ENCODE data around the gene WASHC2C. TPM values are rescaled to one million over a fixed set of nuclear protein-coding genes. Genes with fewer than 3 reads are reported as not detected.
"Not testable (repeated sequence)": the region's sequence is repeated elsewhere in the genome, so short reads cannot be mapped to it uniquely, and the experiment has no call there.

Gene WASHC2C
- total and polyA plus RNA-seq, 2 donors (not counting 1 experiment from before 2014, with no cell fraction given) = 32.5 to 75.7 TPM

GRCh38 chr10:45752210-45752609 lies 25.1 kb downstream of the WASHC2C start:
- 90% methylated on average over 2 of the region's 5 CpGs for WGBS (ENCODE audit: insufficient coverage)
- H3K9ac ChIP-seq (ENCODE audit: low read length); H3K27me3 Mint-ChIP-seq; ATAC-seq (ENCODE audit: low read depth); H3K9me3 ChIP-seq (ENCODE audit: control extremely low read depth in 1 of 3, control insufficient read depth in 2 of 3, insufficient read depth in 1 of 3, low read length in 2 of 3); CTCF ChIA-PET; POLR2A ChIA-PET; DNase-seq; H3K27ac ChIP-seq (ENCODE audit: low read length in 2 of 2); intact Hi-C loops (cut with micrococcal nuclease); H3K4me1 ChIP-seq (ENCODE audit: control insufficient read depth in 2 of 2, insufficient read depth in 2 of 2, low read length in 2 of 2); H3K79me2 ChIP-seq (ENCODE audit: control insufficient read depth, insufficient read depth, low read length); H3K4me3 ChIP-seq (ENCODE audit: control extremely low read depth in 1 of 5, extremely low read depth in 1 of 5, insufficient read depth in 1 of 5, low read depth in 2 of 5, low read length in 4 of 5); H3K4me1 Mint-ChIP-seq; H3K36me3 ChIP-seq (replicated peaks in 1 of 2; ENCODE audit: control extremely low read depth in 1 of 2, control insufficient read depth in 1 of 2, extremely low read depth in 1 of 2, insufficient read depth in 2 of 2, low read length in 1 of 2); H3K9me3 Mint-ChIP-seq (ENCODE audit: insufficient read depth); H2AFZ ChIP-seq (ENCODE audit: insufficient read depth, low read depth, low read length, poor library complexity, severe bottlenecking); H3K4me2 ChIP-seq (replicated peaks; ENCODE audit: low read depth, low read length, poor library complexity, severe bottlenecking); H3K27me3 ChIP-seq (replicated peaks in 1 of 4; ENCODE audit: control extremely low read depth in 1 of 4, control insufficient read depth in 3 of 4, insufficient read depth in 4 of 4, low read length in 3 of 4); H3K27ac Mint-ChIP-seq; H3K4me3 Mint-ChIP-seq; H4K20me1 ChIP-seq (ENCODE audit: control insufficient read depth, insufficient read depth, low read length, poor library complexity, severe bottlenecking): not testable (repeated sequence)

GRCh38 chr10:45753979-45754495 lies 27.0 kb downstream of the WASHC2C start:
- H3K9me3 Mint-ChIP-seq (ENCODE audit: insufficient read depth); H2AFZ ChIP-seq (ENCODE audit: insufficient read depth, low read depth, low read length, poor library complexity, severe bottlenecking); H3K27ac ChIP-seq (ENCODE audit: low read length in 2 of 2); H3K9me3 ChIP-seq (ENCODE audit: control extremely low read depth in 1 of 3, control insufficient read depth in 2 of 3, insufficient read depth in 1 of 3, low read length in 2 of 3); H3K4me1 Mint-ChIP-seq; H4K20me1 ChIP-seq (ENCODE audit: control insufficient read depth, insufficient read depth, low read length, poor library complexity, severe bottlenecking); H3K4me2 ChIP-seq (replicated peaks; ENCODE audit: low read depth, low read length, poor library complexity, severe bottlenecking); H3K79me2 ChIP-seq (ENCODE audit: control insufficient read depth, insufficient read depth, low read length); intact Hi-C loops (cut with micrococcal nuclease); DNase-seq; H3K27me3 ChIP-seq (replicated peaks in 1 of 4; ENCODE audit: control extremely low read depth in 1 of 4, control insufficient read depth in 3 of 4, insufficient read depth in 4 of 4, low read length in 3 of 4); H3K27me3 Mint-ChIP-seq; ATAC-seq (ENCODE audit: low read depth); H3K4me1 ChIP-seq (ENCODE audit: control insufficient read depth in 2 of 2, insufficient read depth in 2 of 2, low read length in 2 of 2); POLR2A ChIA-PET; H3K4me3 ChIP-seq (ENCODE audit: control extremely low read depth in 1 of 5, extremely low read depth in 1 of 5, insufficient read depth in 1 of 5, low read depth in 2 of 5, low read length in 4 of 5); H3K27ac Mint-ChIP-seq; H3K4me3 Mint-ChIP-seq; H3K9ac ChIP-seq (ENCODE audit: low read length); CTCF ChIA-PET: not testable (repeated sequence)
- WGBS (ENCODE audit: insufficient coverage) = 83% methylated on average over 1 of the region's 7 CpGs
- peaks cover 0 to 12% of the 10 kb centered on the region in 2 experiments for H3K36me3 ChIP-seq (replicated peaks in 1 of 2; ENCODE audit: control extremely low read depth in 1 of 2, control insufficient read depth in 1 of 2, extremely low read depth in 1 of 2, insufficient read depth in 2 of 2, low read length in 1 of 2)

- POLR2A ChIA-PET; H2AFZ ChIP-seq (ENCODE audit: insufficient read depth, low read depth, low read length, poor library complexity, severe bottlenecking); CTCF ChIA-PET; H3K9me3 Mint-ChIP-seq (ENCODE audit: insufficient read depth); H3K27ac Mint-ChIP-seq; intact Hi-C loops (cut with micrococcal nuclease); DNase-seq; H3K27me3 ChIP-seq (replicated peaks in 1 of 4; ENCODE audit: control extremely low read depth in 1 of 4, control insufficient read depth in 3 of 4, insufficient read depth in 4 of 4, low read length in 3 of 4); H3K27me3 Mint-ChIP-seq; H3K4me1 ChIP-seq (ENCODE audit: control insufficient read depth in 2 of 2, insufficient read depth in 2 of 2, low read length in 2 of 2); H3K9ac ChIP-seq (ENCODE audit: low read length); H3K4me3 Mint-ChIP-seq; H3K4me3 ChIP-seq (ENCODE audit: control extremely low read depth in 1 of 5, extremely low read depth in 1 of 5, insufficient read depth in 1 of 5, low read depth in 2 of 5, low read length in 4 of 5); H3K4me2 ChIP-seq (replicated peaks; ENCODE audit: low read depth, low read length, poor library complexity, severe bottlenecking); H3K79me2 ChIP-seq (ENCODE audit: control insufficient read depth, insufficient read depth, low read length); H3K4me1 Mint-ChIP-seq; H3K9me3 ChIP-seq (ENCODE audit: control extremely low read depth in 1 of 3, control insufficient read depth in 2 of 3, insufficient read depth in 1 of 3, low read length in 2 of 3); H4K20me1 ChIP-seq (ENCODE audit: control insufficient read depth, insufficient read depth, low read length, poor library complexity, severe bottlenecking); ATAC-seq (ENCODE audit: low read depth); H3K27ac ChIP-seq (ENCODE audit: low read length in 2 of 2): not testable (repeated sequence)
- peaks cover 0 to 12% of the 10 kb centered on the region in 2 experiments for H3K36me3 ChIP-seq (replicated peaks in 1 of 2; ENCODE audit: control extremely low read depth in 1 of 2, control insufficient read depth in 1 of 2, extremely low read depth in 1 of 2, insufficient read depth in 2 of 2, low read length in 1 of 2)
- no CpG with 5 or more reads among the region's 5 CpGs for WGBS (ENCODE audit: insufficient coverage)
These were observed 28.0 kb downstream of the WASHC2C start for GRCh38 chr10:45755083-45755482.

- H3K4me2 ChIP-seq (replicated peaks; ENCODE audit: low read depth, low read length, poor library complexity, severe bottlenecking); POLR2A ChIA-PET; H3K36me3 ChIP-seq (replicated peaks in 1 of 2; ENCODE audit: control extremely low read depth in 1 of 2, control insufficient read depth in 1 of 2, extremely low read depth in 1 of 2, insufficient read depth in 2 of 2, low read length in 1 of 2); ATAC-seq (ENCODE audit: low read depth); H3K4me3 Mint-ChIP-seq; DNase-seq; H3K4me1 Mint-ChIP-seq; H3K27ac Mint-ChIP-seq; H3K79me2 ChIP-seq (ENCODE audit: control insufficient read depth, insufficient read depth, low read length); H3K9me3 ChIP-seq (ENCODE audit: control extremely low read depth in 1 of 3, control insufficient read depth in 2 of 3, insufficient read depth in 1 of 3, low read length in 2 of 3); CTCF ChIA-PET; H3K27me3 Mint-ChIP-seq; H4K20me1 ChIP-seq (ENCODE audit: control insufficient read depth, insufficient read depth, low read length, poor library complexity, severe bottlenecking); H3K4me1 ChIP-seq (ENCODE audit: control insufficient read depth in 2 of 2, insufficient read depth in 2 of 2, low read length in 2 of 2); H3K4me3 ChIP-seq (ENCODE audit: control extremely low read depth in 1 of 5, extremely low read depth in 1 of 5, insufficient read depth in 1 of 5, low read depth in 2 of 5, low read length in 4 of 5); H3K27me3 ChIP-seq (replicated peaks in 1 of 4; ENCODE audit: control extremely low read depth in 1 of 4, control insufficient read depth in 3 of 4, insufficient read depth in 4 of 4, low read length in 3 of 4); intact Hi-C loops (cut with micrococcal nuclease); H3K9ac ChIP-seq (ENCODE audit: low read length); H3K27ac ChIP-seq (ENCODE audit: low read length in 2 of 2); H2AFZ ChIP-seq (ENCODE audit: insufficient read depth, low read depth, low read length, poor library complexity, severe bottlenecking); H3K9me3 Mint-ChIP-seq (ENCODE audit: insufficient read depth): not testable (repeated sequence)
- no CpG with 5 or more reads among the region's 3 CpGs for WGBS (ENCODE audit: insufficient coverage)
These were observed 29.0 kb downstream of the WASHC2C start for GRCh38 chr10:45756065-45756464.
